OCI-LY7 (cell line): Measurements from ENCODE around the gene AKAP7.

Source experiments
- EZH2phosphoT487 ChIP-seq: fragments of 200-600 bp; sonication (generic); IDR thresholded peaks from 2 replicates; pipeline ENCODE4 v1.6.1; 2018; ENCODE audit warnings: low read depth, borderline replicate concordance, mild to moderate bottlenecking, mixed run types, antibody characterized with exemption, low read length, moderate library complexity, mixed read lengths
- TF ChIP-seq, protein P1 (sequence below): fragments of 200-600 bp; sonication (generic); conservative IDR thresholded peaks from 2 replicates; pipeline ENCODE4 v1.5.1; 2014; ENCODE audit warnings: mild to moderate bottlenecking, antibody characterized with exemption, low read length, moderate library complexity, mixed read lengths

DNA sequence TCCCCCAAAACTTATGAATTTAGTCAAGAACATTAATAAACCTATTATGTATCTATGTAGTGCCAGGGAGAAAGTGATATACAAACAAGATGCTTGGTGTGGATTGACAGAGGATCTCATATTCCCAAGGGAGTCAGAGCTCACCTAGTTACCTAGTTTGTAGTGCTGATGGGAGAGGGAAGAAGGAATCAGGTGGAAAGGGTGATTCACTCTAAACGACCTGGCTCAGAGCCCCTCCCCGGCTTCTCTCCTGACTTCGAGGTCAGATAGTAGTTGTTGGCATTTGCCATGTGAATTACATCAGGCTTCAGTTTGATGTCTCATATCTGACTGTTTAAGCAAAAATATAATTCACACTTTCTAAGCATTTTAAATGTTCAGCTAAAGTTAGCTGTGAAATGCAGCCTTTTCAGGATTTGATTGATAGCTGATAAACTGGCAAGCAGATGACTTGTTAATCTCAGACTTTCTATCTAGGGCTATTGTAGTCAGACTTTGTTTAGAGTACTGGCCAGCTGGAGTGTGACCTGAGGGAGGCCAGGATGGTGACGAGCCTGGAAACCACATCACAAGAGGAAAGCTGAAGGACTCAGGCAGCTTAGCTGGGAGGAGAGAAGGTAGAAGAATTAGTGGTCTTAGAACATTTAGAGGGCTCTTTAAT, 123.7 kb downstream of the AKAP7 start:
- TF ChIP-seq, protein P1, sequence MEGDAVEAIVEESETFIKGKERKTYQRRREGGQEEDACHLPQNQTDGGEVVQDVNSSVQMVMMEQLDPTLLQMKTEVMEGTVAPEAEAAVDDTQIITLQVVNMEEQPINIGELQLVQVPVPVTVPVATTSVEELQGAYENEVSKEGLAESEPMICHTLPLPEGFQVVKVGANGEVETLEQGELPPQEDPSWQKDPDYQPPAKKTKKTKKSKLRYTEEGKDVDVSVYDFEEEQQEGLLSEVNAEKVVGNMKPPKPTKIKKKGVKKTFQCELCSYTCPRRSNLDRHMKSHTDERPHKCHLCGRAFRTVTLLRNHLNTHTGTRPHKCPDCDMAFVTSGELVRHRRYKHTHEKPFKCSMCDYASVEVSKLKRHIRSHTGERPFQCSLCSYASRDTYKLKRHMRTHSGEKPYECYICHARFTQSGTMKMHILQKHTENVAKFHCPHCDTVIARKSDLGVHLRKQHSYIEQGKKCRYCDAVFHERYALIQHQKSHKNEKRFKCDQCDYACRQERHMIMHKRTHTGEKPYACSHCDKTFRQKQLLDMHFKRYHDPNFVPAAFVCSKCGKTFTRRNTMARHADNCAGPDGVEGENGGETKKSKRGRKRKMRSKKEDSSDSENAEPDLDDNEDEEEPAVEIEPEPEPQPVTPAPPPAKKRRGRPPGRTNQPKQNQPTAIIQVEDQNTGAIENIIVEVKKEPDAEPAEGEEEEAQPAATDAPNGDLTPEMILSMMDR = no peak
- TF ChIP-seq EZH2phosphoT487 = no peak
